K562 (cell line): Measurements from ENCODE around the gene ZKSCAN7. TPM values are rescaled to one million over a fixed set of nuclear protein-coding genes. Genes with fewer than 3 reads are reported as not detected.

Experiments used
- ATAC-seq: fragments of 200-7000 bp; cut with Tn5 transposase; 3 replicates; pipeline ENCODE4 v1.9.1; 2020; ENCODE audit warnings: moderate library complexity
- BruUV-seq: library from RNA; stranded (reverse); fragments of 400-500 nt; replicated peaks from 2 replicates; lab custom pipeline; 2021; lab: Mats Ljungman, UMichigan
- CTCF ChIA-PET: fragments of 300-600 bp; formaldehyde crosslinking; extraction: SDS; loops from one replicate; lab custom pipeline; 2021; ENCODE audit warnings: low intra/inter-chr PET ratio; lab: Yijun Ruan, JAX
- POLR2A ChIA-PET: fragments of 300-600, 350-650 bp; sonication (Branson Sonifier 250); formaldehyde crosslinking; extraction: SDS; loops from one replicate; lab custom pipeline; 2021; ENCODE audit warnings: antibody characterized with exemption, inconsistent platforms; lab: Yijun Ruan, JAX
- DNase-seq, 4 experiments: peaks; one replicate each; pipeline versions ENCODE4 v3.0.0 to v3.0.0-alpha.2; 2011 to 2018; ENCODE audit warnings: low spot score in 3 of 4, mixed read lengths in 3 of 4; ENCODE audit errors: extremely low read depth in 1 of 4
- FAIRE-seq: peaks from 2 replicates; lab custom pipeline; 2011; peaks lifted over from hg19 to GRCh38; lab: Jason Lieb, UNC
- H2AFZ ChIP-seq: 2 replicates; pipeline ENCODE4 v1.6.0; 2011; ENCODE audit warnings: low read depth, low read length, control low read depth, inconsistent platforms
- H3K27ac ChIP-seq: fragments of 200-600 bp; 3 replicates; pipeline ENCODE4 v1.8.0; 2011; ENCODE audit warnings: low read depth, mild to moderate bottlenecking, control low read depth, inconsistent platforms, low read length, moderate library complexity, mixed read lengths; ENCODE audit errors: extremely low read depth
- H3K27me3 ChIP-seq, 2 experiments: fragments of 300-600 bp in 1 of 2; 2 replicates in 1 of 2; 3 replicates in 1 of 2; pipeline versions ENCODE4 v1.6.0 to v1.8.0; 2011; ENCODE audit warnings: inconsistent platforms in 2 of 2, low read length in 2 of 2, mild to moderate bottlenecking in 1 of 2, mixed read lengths in 1 of 2, moderate library complexity in 1 of 2; ENCODE audit not compliant: control insufficient read depth in 2 of 2, insufficient read depth in 2 of 2
- H3K36me3 ChIP-seq: fragments of 300-600 bp; 3 replicates; pipeline ENCODE4 v1.8.0; 2011; ENCODE audit warnings: mild to moderate bottlenecking, low read length, inconsistent platforms; ENCODE audit not compliant: control insufficient read depth, insufficient read depth
- H3K4me1 ChIP-seq, 2 experiments: fragments of 200-600 bp in 1 of 2; replicated peaks in 1 of 2; 2 replicates in 1 of 2; 3 replicates in 1 of 2; pipeline versions ENCODE4 v1.5.1 to v1.8.0; 2011; ENCODE audit warnings: inconsistent platforms in 2 of 2, low read length in 2 of 2, mild to moderate bottlenecking in 1 of 2, mixed read lengths in 1 of 2, moderate library complexity in 1 of 2; ENCODE audit not compliant: control insufficient read depth in 2 of 2, insufficient read depth in 2 of 2
- H3K4me2 ChIP-seq: 2 replicates; pipeline ENCODE4 v1.6.1; 2011; ENCODE audit warnings: low read length, control low read depth, inconsistent platforms, mixed read lengths; ENCODE audit not compliant: insufficient read depth
- H3K4me3 ChIP-seq: fragments of 200-600 bp; sonication (generic), shearing (Covaris generic); 2 replicates; pipeline ENCODE4 v1.5.1; 2016; ENCODE audit warnings: control low read depth, inconsistent platforms
- H3K79me2 ChIP-seq: fragments of 200-600 bp; 3 replicates; pipeline ENCODE4 v1.8.0; 2011; ENCODE audit warnings: low read length, inconsistent platforms; ENCODE audit not compliant: control insufficient read depth, insufficient read depth
- H3K9ac ChIP-seq, 2 experiments: 2 replicates each; pipeline versions ENCODE4 v1.6.0 to v1.6.1; 2011; ENCODE audit warnings: low read depth in 2 of 2, low read length in 2 of 2, control low read depth in 1 of 2, inconsistent platforms in 1 of 2, mild to moderate bottlenecking in 1 of 2, mixed read lengths in 1 of 2; ENCODE audit not compliant: insufficient read depth in 1 of 2
- H3K9me1 ChIP-seq: one replicate; pipeline ENCODE4 v1.6.0; 2011; ENCODE audit warnings: inconsistent platforms, mild to moderate bottlenecking, low read length, moderate library complexity; ENCODE audit not compliant: control insufficient read depth, insufficient read depth
- H3K9me3 ChIP-seq: replicated peaks from 2 replicates; pipeline ENCODE4 v1.5.1; 2011; ENCODE audit warnings: low read depth, low read length, inconsistent platforms; ENCODE audit not compliant: control insufficient read depth, insufficient read depth
- H4K20me1 ChIP-seq: replicated peaks from 2 replicates; pipeline ENCODE4 v1.6.1; 2011; ENCODE audit warnings: low read length, inconsistent platforms, mixed read lengths; ENCODE audit not compliant: control insufficient read depth, insufficient read depth
- ARID2 ChIP-seq: fragments of 450-650 bp; IDR thresholded peaks from 2 replicates; pipeline ENCODE4 v1.6.1; 2017; ENCODE audit warnings: antibody characterized with exemption, mild to moderate bottlenecking
- CEBPB ChIP-seq: fragments of 450-650 bp; IDR thresholded peaks from 2 replicates; pipeline ENCODE4 v1.6.1; 2016; ENCODE audit warnings: missing genetic modification characterization, missing compliant biosample characterization
- CEBPG ChIP-seq, 3 experiments: fragments of 200-800 bp in 1 of 3; sonication (Bioruptor generic) in 1 of 3; sonication (generic) in 1 of 3; formaldehyde crosslinking in 1 of 3; IDR thresholded peaks in 2 of 3; conservative IDR thresholded peaks in 1 of 3; 2 replicates each; pipeline versions ENCODE4 v1.6.1 to v1.8.0; 2016 to 2022; ENCODE audit warnings: missing compliant biosample characterization in 2 of 3, missing genetic modification characterization in 2 of 3, mild to moderate bottlenecking in 1 of 3, missing genetic modification reagents in 1 of 3
- COPS2 ChIP-seq: fragments of 450-650 bp; conservative IDR thresholded peaks from 2 replicates; pipeline ENCODE4 v1.6.1; 2016; ENCODE audit warnings: mild to moderate bottlenecking, moderate library complexity
- CREB3 ChIP-seq: fragments of 450-650 bp; conservative IDR thresholded peaks from 2 replicates; pipeline ENCODE4 v1.6.1; 2016; ENCODE audit warnings: missing genetic modification characterization, low read depth, mild to moderate bottlenecking, missing compliant biosample characterization, moderate library complexity
- FOXM1 ChIP-seq, 2 experiments: fragments of 450-650 bp in 1 of 2; sonication (generic) in 1 of 2; formaldehyde crosslinking in 1 of 2; IDR thresholded peaks; 2 replicates each; pipeline versions ENCODE4 v1.6.1 to v1.9.0; 2017 to 2022; ENCODE audit warnings: low read depth in 2 of 2, mild to moderate bottlenecking in 2 of 2, missing genetic modification reagents in 1 of 2, moderate library complexity in 1 of 2
- GTF3C2 ChIP-seq: IDR thresholded peaks from 3 replicates; pipeline ENCODE4 v1.6.1; 2011; ENCODE audit warnings: borderline replicate concordance, mild to moderate bottlenecking, moderate library complexity; ENCODE audit not compliant: insufficient read length; ENCODE audit errors: extremely low read depth
- MCM7 ChIP-seq, 2 experiments: fragments of 450-650 bp; IDR thresholded peaks; 2 replicates each; pipeline ENCODE4 v1.6.1; 2016 to 2018
- MYC ChIP-seq, 2 experiments: fragments of 250-450 bp in 1 of 2; sonication (Bioruptor Pico) in 1 of 2; IDR thresholded peaks; 2 replicates each; pipeline versions ENCODE4 v1.5.1 to v1.6.1; 2012 to 2021; ENCODE audit warnings: low read depth in 2 of 2, borderline replicate concordance in 1 of 2, improper control_type of control experiment in 1 of 2, low read length in 1 of 2, mild to moderate bottlenecking in 1 of 2, moderate library complexity in 1 of 2
- PPARD ChIP-seq: fragments of 250-450 bp; sonication (Bioruptor Pico); IDR thresholded peaks from 2 replicates; pipeline ENCODE4 v1.8.0; 2022; ENCODE audit warnings: inconsistent platforms, mild to moderate bottlenecking, moderate library complexity
- TFAM ChIP-seq: fragments of 250-450 bp; sonication (Bioruptor Pico); conservative IDR thresholded peaks from 2 replicates; pipeline ENCODE4 v1.5.0; 2021; ENCODE audit warnings: mild to moderate bottlenecking, moderate library complexity
- U2AF1 ChIP-seq: fragments of 200-400 bp; formaldehyde crosslinking; optimal IDR thresholded peaks from 2 replicates; pipeline ENCODE3; 2017; ENCODE audit warnings: mild to moderate bottlenecking, low read depth, low read length, moderate library complexity
- ZFP1 ChIP-seq: fragments of 450-650 bp; formaldehyde crosslinking; IDR thresholded peaks from 2 replicates; pipeline ENCODE4 v1.4.0; 2020; ENCODE audit warnings: mild to moderate bottlenecking, mixed read lengths
- ZNF217 ChIP-seq: sonication (generic); formaldehyde crosslinking; IDR thresholded peaks from 2 replicates; pipeline ENCODE4 v1.8.0; 2022; ENCODE audit warnings: mild to moderate bottlenecking, missing genetic modification reagents
- ZNF77 ChIP-seq: fragments of 250-450 bp; sonication (Bioruptor Pico); IDR thresholded peaks from 2 replicates; pipeline ENCODE4 v1.5.0; 2020
- WGBS: fragments of 100-300 bp; shearing (Covaris generic); methylation state at CpG from one replicate; pipeline ENCODE4 v1.1.6; 2016; ENCODE audit warnings: low coverage, mixed read lengths; ENCODE audit not compliant: insufficient coverage; ENCODE audit errors: missing lambda C conversion rate; 5-methylcytosine and 5-hydroxymethylcytosine counted together
- in situ Hi-C: fragments of 300-500 bp; cut with MboI; formaldehyde crosslinking; loops from 4 replicates; pipeline ENCODE4 v1.15.0; 2018; ENCODE audit warnings: inconsistent platforms, mixed read lengths
- intact Hi-C: fragments of 100-400 bp; cut with micrococcal nuclease; formaldehyde crosslinking; loops from 2 replicates; pipeline ENCODE4 v1.14.2; 2022
- polyA plus RNA-seq, 8 experiments: library from polyadenylated mRNA; depleted of rRNA in 4 of 8; stranded (reverse) in 5 of 8; unstranded in 3 of 8; fragments of >200 nt; fragmentation: Nextera tagmentation in 2 of 8; fragmentation: Illumina TruSeq in 1 of 8; extraction: Ambion mirVana in 2 of 8; extraction: Trizol in 1 of 8; gene quantifications; 2 replicates each; pipeline versions ENCODE4 v1.2.1 to v1.2.3, GENCODE V29; 2011 to 2014; ENCODE audit warnings: inconsistent platforms in 1 of 8, missing spikeins in 1 of 8
- total RNA-seq, 7 experiments: library from RNA; depleted of rRNA in 6 of 7; stranded (reverse); fragments of >200 nt in 6 of 7; fragmentation: Illumina TruSeq in 2 of 7; extraction: Trizol in 2 of 7; gene quantifications; 2 replicates each; pipeline versions ENCODE4 v1.2.1 to v1.2.3, GENCODE V29; 2011 to 2021; ENCODE audit warnings: low replicate concordance in 1 of 7

ZKSCAN7 gene
- total and polyA plus RNA-seq, 9 of the 15 experiments (the other 6 are each of a cell fraction or from before 2014, with no cell fraction given): not detected

GRCh38 chr3:44584646-44585501, 29.9 kb downstream of the ZKSCAN7 start, which contains the start of gene ZNF660 (continued):
- no peak for TF ChIP-seq FOXM1 (IDR thresholded peaks at IDR 0.05; ENCODE audit: low read depth)
- no peak for TF ChIP-seq FOXM1 (CRISPR knock-in tag; IDR thresholded peaks at IDR 0.05; ENCODE audit: low read depth)
- no peak for TF ChIP-seq GTF3C2

GRCh38 chr3:44596621-44597020, 41.6 kb downstream of the ZKSCAN7 start:
- Histone ChIP-seq H3K4me3 (no peak overlapping the region), H3K4me1 (no peaks in the 10 kb centered on the region), H3K27ac (no peak overlapping the region), H3K27me3 (no peaks in the 10 kb centered on the region; a peak in 1 of 5 replicates), H3K4me2 (no peak overlapping the region)
- intact Hi-C loops (no loop called here), in situ Hi-C loops (no loop called here)
- BruUV-seq: no TSS peak
- DNase-seq: no peak
- no peak for ATAC-seq
- WGBS: 11% methylated on average over 1 of the region's 1 CpG
- no peak for TF ChIP-seq PPARD (CRISPR knock-in tag)
- TF ChIP-seq MCM7 (IDR thresholded peaks at IDR 0.05): no peak
- TF ChIP-seq ARID2: no peak
- TF ChIP-seq ZNF217: no peak
- TF ChIP-seq ZFP1 (CRISPR knock-in tag): no peak
- TF ChIP-seq MYC (IDR thresholded peaks at IDR 0.05; ENCODE audit: low read depth, low read length): no peak
- TF ChIP-seq MYC (CRISPR knock-in tag; IDR thresholded peaks at IDR 0.05; ENCODE audit: borderline replicate concordance, low read depth): no peak
- no peak for TF ChIP-seq CEBPG (CRISPR knock-in tag; IDR thresholded peaks at IDR 0.05)
- peak in 1 of 2 experiments; percentile 31; a peak in 1 of 4 replicates for TF ChIP-seq CEBPG (tag; conservative IDR thresholded peaks at IDR 0.05 in 1 of 2, IDR thresholded peaks at IDR 0.05 in 1 of 2)
- no peak for TF ChIP-seq COPS2
- TF ChIP-seq CEBPB: peak; percentile 42
- no peak for TF ChIP-seq CREB3 (tag)
- no peak for TF ChIP-seq ZNF77 (CRISPR knock-in tag)
- no peak for TF ChIP-seq U2AF1
- TF ChIP-seq TFAM: no peak
- TF ChIP-seq, all 486 proteins: peak for 2
- Histone ChIP-seq H3K9me1 (no peaks in the 10 kb centered on the region), H3K36me3 (no peaks in the 10 kb centered on the region), H2AFZ (no peak overlapping the region), H3K9me3 (0 out of 2 replicates have a peak, but pooled peaks cover 2% of the 10 kb centered on the region), H3K79me2 (no peaks in the 10 kb centered on the region), H4K20me1 (no peaks in the 10 kb centered on the region), H3K9ac (no peak overlapping the region)
- no peak for FAIRE-seq
- ChIA-PET POLR2A (no interaction called here), CTCF (no interaction called here)
